ENCODE measurements around the gene BID.

BID gene

DNA sequence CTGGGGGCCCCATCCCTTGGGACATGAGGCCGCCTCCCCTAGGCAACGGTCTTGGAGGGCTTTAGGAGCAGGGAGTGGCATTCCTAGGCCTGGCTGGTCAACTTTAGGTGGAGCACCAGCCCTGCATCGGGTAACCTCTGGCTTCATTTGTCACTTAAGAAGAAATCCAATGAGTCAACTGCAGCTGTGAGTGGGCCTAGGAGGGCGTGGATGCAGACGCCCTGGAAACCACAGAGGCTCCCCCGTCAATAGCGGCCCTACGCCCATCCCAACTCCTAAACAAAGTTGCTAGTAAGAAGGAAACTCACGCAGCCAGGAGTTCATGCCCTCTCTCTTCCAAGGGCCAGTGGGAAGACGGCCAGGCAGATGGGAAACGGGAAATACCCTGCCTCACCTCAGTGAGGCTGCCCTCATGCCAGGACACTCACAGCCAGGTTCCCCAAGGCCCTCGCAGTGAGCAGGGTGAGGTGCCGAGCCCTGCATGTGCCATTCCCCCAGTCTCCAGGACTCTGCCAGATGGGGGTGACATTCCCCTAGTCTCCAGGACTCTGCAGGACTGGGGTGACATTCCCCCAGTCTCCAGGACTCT is 20.8 kb downstream of the BID start:
- Histone ChIP-seq H3K9me3 (ENCODE audit: insufficient read depth, low read depth, low read length) (no peaks in the 10 kb centered on the region), H3K27me3 (ENCODE audit: insufficient read depth, low read length) (no peaks in the 10 kb centered on the region), H3K4me3 (ENCODE audit: low read length) (no peak overlapping the region), H3K4me1 (ENCODE audit: insufficient read depth, low read length) (no peaks in the 10 kb centered on the region), H3K9ac (ENCODE audit: low read depth, low read length) (no peak overlapping the region), H3K36me3 (ENCODE audit: insufficient read depth, low read depth, low read length) (no peaks in the 10 kb centered on the region), H3K27ac (ENCODE audit: low read length) (no peak overlapping the region)

- Histone ChIP-seq H3K4me3 (ENCODE audit: low read length) (no peak overlapping the region), H3K9ac (ENCODE audit: low read depth, low read length) (no peak overlapping the region), H3K36me3 (ENCODE audit: insufficient read depth, low read depth, low read length) (no peaks in the 10 kb centered on the region), H3K9me3 (ENCODE audit: insufficient read depth, low read depth, low read length) (no peaks in the 10 kb centered on the region), H3K27ac (ENCODE audit: low read length) (no peak overlapping the region), H3K4me1 (ENCODE audit: insufficient read depth, low read length) (no peaks in the 10 kb centered on the region), H3K27me3 (ENCODE audit: insufficient read depth, low read length) (no peaks in the 10 kb centered on the region)
These were observed 22.7 kb downstream of the BID start for GRCh38 chr22:17751596-17751995.

DNA sequence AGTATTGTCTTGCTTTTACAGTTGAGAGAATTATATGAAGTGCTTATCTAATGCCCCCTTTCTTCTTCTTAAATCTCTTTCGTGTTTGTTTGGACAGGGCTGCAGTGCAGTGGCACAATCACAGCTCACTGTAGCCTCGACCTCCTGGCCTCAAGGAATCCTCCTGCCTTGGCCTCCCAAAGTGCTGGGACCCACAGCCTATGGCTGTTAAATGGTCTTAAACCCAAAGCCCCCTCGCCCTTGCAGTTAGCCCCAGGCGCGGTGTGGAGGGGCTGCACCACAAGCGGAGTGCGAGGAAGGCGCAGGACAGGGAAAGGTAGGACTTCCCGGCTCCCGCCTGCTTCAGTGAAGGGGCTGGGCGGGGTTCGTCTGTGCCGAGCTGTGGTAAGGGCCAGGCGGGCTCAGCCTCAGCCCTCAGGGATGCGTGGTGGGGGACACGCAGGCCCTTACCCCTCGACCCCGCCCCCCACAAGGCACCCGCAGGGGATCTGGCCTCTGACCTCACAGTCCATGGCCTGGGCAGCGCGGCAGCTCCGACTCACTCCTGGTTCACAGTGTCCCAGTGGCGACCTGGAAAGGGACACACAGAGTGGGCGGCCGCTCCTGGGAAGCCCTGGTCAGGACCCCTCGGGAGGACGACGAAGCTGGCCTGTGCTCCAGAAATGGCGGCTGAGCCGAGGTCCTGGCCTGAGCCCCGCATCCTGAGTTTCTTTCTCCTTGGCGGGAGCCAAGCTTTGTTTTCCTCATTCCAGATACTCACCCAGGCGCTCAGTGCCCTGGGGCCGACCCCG is 24.5 kb downstream of the BID start:
- Histone ChIP-seq H3K4me3 (ENCODE audit: low read length) (no peak overlapping the region), H3K9ac (ENCODE audit: low read depth, low read length) (no peak overlapping the region), H3K9me3 (ENCODE audit: insufficient read depth, low read depth, low read length) (no peaks in the 10 kb centered on the region), H3K27ac (ENCODE audit: low read length) (no peak overlapping the region), H3K36me3 (ENCODE audit: insufficient read depth, low read depth, low read length) (no peaks in the 10 kb centered on the region), H3K27me3 (ENCODE audit: insufficient read depth, low read length) (no peaks in the 10 kb centered on the region), H3K4me1 (ENCODE audit: insufficient read depth, low read length) (no peaks in the 10 kb centered on the region)

- H3K27ac ChIP-seq (ENCODE audit: low read length) = no peak overlapping the region
- H3K4me3 ChIP-seq (ENCODE audit: low read length) = no peak overlapping the region
- H3K9me3 ChIP-seq (ENCODE audit: insufficient read depth, low read depth, low read length) = no peaks in the 10 kb centered on the region
- H3K4me1 ChIP-seq (ENCODE audit: insufficient read depth, low read length) = no peaks in the 10 kb centered on the region
- no peaks in the 10 kb centered on the region for H3K36me3 ChIP-seq (ENCODE audit: insufficient read depth, low read depth, low read length)
- H3K9ac ChIP-seq (ENCODE audit: low read depth, low read length) = no peak overlapping the region
- no peaks in the 10 kb centered on the region for H3K27me3 ChIP-seq (ENCODE audit: insufficient read depth, low read length)
These were observed 25.5 kb downstream of the BID start for GRCh38 chr22:17748555-17749353.

- Histone ChIP-seq H3K9me3 (ENCODE audit: insufficient read depth, low read depth, low read length) (no peaks in the 10 kb centered on the region), H3K27ac (ENCODE audit: low read length) (no peak overlapping the region), H3K27me3 (ENCODE audit: insufficient read depth, low read length) (no peaks in the 10 kb centered on the region), H3K9ac (ENCODE audit: low read depth, low read length) (no peak overlapping the region), H3K4me1 (ENCODE audit: insufficient read depth, low read length) (no peaks in the 10 kb centered on the region), H3K4me3 (ENCODE audit: low read length) (no peak overlapping the region), H3K36me3 (ENCODE audit: insufficient read depth, low read depth, low read length) (no peaks in the 10 kb centered on the region)
These were observed 27.4 kb downstream of the BID start for GRCh38 chr22:17746916-17747315.

- Histone ChIP-seq H3K4me3 (ENCODE audit: low read length) (no peak overlapping the region), H3K27ac (ENCODE audit: low read length) (no peak overlapping the region), H3K9me3 (ENCODE audit: insufficient read depth, low read depth, low read length) (no peaks in the 10 kb centered on the region), H3K27me3 (ENCODE audit: insufficient read depth, low read length) (no peaks in the 10 kb centered on the region), H3K4me1 (ENCODE audit: insufficient read depth, low read length) (no peaks in the 10 kb centered on the region), H3K36me3 (ENCODE audit: insufficient read depth, low read depth, low read length) (no peaks in the 10 kb centered on the region), H3K9ac (ENCODE audit: low read depth, low read length) (no peak overlapping the region)
These were observed 29.8 kb downstream of the BID start for GRCh38 chr22:17744430-17744829.

GRCh38 chr22:17743661-17744411 is 30.4 kb downstream of the BID start:
- H3K36me3 ChIP-seq (ENCODE audit: insufficient read depth, low read depth, low read length) = peaks cover 3% of the 10 kb centered on the region; the same call in 1 of the 2 replicates

GRCh38 chr22:17742527-17742902 is 31.8 kb downstream of the BID start:
- Histone ChIP-seq H3K36me3 (ENCODE audit: insufficient read depth, low read depth, low read length) (peaks cover 15% of the 10 kb centered on the region; the same call in 1 of the 2 replicates), H3K4me3 (ENCODE audit: low read length) (no peak overlapping the region), H3K9ac (ENCODE audit: low read depth, low read length) (no peak overlapping the region), H3K27me3 (ENCODE audit: insufficient read depth, low read length) (no peaks in the 10 kb centered on the region), H3K4me1 (ENCODE audit: insufficient read depth, low read length) (no peaks in the 10 kb centered on the region), H3K27ac (ENCODE audit: low read length) (no peak overlapping the region), H3K9me3 (ENCODE audit: insufficient read depth, low read depth, low read length) (no peaks in the 10 kb centered on the region)

More at GRCh38 chr22:17743661-17744411, 30.4 kb downstream of the BID start:
- H3K9me3 ChIP-seq (ENCODE audit: insufficient read depth, low read depth, low read length) = no peaks in the 10 kb centered on the region
- no peaks in the 10 kb centered on the region for H3K27me3 ChIP-seq (ENCODE audit: insufficient read depth, low read length)
- no peak overlapping the region for H3K27ac ChIP-seq (ENCODE audit: low read length)
- no peak overlapping the region for H3K4me3 ChIP-seq (ENCODE audit: low read length)
- peak overlapping the region; percentile 15; the same call in 1 of the 2 replicates for H3K9ac ChIP-seq (ENCODE audit: low read depth, low read length)
- no peaks in the 10 kb centered on the region for H3K4me1 ChIP-seq (ENCODE audit: insufficient read depth, low read length)

DNA sequence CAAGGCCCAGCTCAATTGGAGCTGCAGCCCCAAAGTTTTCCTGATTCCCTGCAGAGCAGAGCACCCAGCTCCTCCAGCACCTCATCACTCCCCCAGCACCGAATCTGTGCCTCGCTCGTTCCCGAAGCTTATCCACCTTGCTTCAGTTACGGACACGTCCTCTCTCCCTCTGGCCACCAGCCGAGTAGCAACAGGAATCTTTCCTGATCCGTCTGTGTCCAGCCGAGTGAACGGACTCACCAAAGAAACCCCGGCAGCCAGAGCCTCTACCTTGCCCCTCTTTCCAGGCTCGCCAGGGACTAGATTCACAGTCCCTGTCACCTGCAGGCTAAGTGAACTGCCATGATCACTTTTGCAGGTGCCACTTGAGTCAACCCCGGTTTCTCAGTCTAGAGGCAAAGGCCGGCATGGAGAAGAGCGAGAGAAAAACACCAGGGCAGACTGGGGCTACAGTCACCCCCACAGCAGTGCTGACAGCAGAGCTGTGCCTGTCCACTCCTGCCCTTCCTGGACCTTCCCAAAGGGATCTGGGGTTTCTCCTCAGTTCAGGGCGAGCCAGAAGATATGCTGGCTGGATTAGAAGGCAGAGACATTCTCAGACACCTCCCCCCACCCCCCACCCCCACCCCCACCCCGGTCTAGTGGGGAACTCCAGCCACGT is 32.3 kb downstream of the BID start:
- H3K36me3 ChIP-seq (ENCODE audit: insufficient read depth, low read depth, low read length) = peaks cover 20% of the 10 kb centered on the region; the same call in 1 of the 2 replicates

DNA sequence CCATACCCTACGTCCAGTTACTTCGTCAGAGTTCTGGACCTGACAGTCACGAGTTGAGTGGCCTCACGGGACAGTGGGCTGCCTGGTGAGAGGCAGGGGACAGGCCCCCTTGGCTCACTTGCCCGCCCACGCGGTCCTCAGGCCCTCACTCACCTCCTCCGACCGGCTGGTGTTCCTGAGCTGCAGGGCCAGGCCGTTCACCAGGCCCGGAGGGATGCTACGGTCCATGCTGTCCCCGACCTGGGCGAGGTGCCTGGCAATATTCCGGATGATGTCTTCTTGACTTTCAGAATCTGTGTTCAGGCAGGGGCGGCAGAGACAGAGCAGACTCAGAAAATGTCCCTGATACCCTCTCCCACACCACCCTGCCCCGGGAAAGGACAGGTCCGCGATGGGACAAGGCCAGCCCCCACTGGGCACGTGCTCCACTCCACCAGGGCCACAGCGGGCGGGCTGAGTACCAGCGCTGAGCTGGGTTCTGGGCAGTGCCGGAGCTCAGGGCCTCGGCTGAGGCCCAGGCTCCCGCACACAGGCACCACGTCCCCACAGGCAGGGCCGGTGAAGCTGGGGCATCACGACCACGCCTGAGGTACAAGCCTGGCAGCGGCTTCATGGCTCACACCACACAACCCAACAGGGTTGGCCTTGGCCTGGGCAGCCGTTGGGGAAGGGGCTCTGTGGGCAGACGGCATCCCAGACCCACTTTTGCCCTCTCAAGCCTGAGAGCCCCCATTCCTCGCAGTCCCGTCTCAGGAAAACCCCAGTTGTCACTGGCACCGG is 34.9 kb downstream of the BID start:
- peaks cover 37% of the 10 kb centered on the region; the same call in 1 of the 2 replicates for H3K36me3 ChIP-seq (ENCODE audit: insufficient read depth, low read depth, low read length)
- no peaks in the 10 kb centered on the region for H3K27me3 ChIP-seq (ENCODE audit: insufficient read depth, low read length)
- no peak overlapping the region for H3K9ac ChIP-seq (ENCODE audit: low read depth, low read length)
- H3K4me1 ChIP-seq (ENCODE audit: insufficient read depth, low read length) = no peaks in the 10 kb centered on the region
- H3K4me3 ChIP-seq (ENCODE audit: low read length) = no peak overlapping the region
- H3K9me3 ChIP-seq (ENCODE audit: insufficient read depth, low read depth, low read length) = no peaks in the 10 kb centered on the region
- no peak overlapping the region for H3K27ac ChIP-seq (ENCODE audit: low read length)

More for the DNA sequence above, 32.3 kb downstream of the BID start:
- Histone ChIP-seq H3K4me3 (ENCODE audit: low read length) (no peak overlapping the region), H3K9ac (ENCODE audit: low read depth, low read length) (no peak overlapping the region), H3K9me3 (ENCODE audit: insufficient read depth, low read depth, low read length) (no peaks in the 10 kb centered on the region), H3K27ac (ENCODE audit: low read length) (no peak overlapping the region), H3K4me1 (ENCODE audit: insufficient read depth, low read length) (no peaks in the 10 kb centered on the region), H3K27me3 (ENCODE audit: insufficient read depth, low read length) (no peaks in the 10 kb centered on the region)

All from iPS-20b (cell line).